HG03060 (cell line): ENCODE measurements around the gene SLC25A6.
"Not testable (repeated sequence)": the region's sequence is repeated elsewhere in the genome, so short reads cannot be mapped to it uniquely, and the experiment has no call there.

Experiments used
- ATAC-seq: cut with Tn5 transposase; IDR thresholded peaks from one replicate; pipeline ENCODE4 v1.9.1; 2021; ENCODE audit warnings: low read depth, moderate number of reproducible peaks; ENCODE audit not compliant: unreplicated experiment

Gene SLC25A6

GRCh38 chrX:1355131-1356046 lies 36.5 kb downstream of the SLC25A6 start:
- no peak for ATAC-seq

- ATAC-seq, result no peak
Observed at GRCh38 chrX:1354036-1355019, 37.6 kb downstream of the SLC25A6 start.

DNA sequence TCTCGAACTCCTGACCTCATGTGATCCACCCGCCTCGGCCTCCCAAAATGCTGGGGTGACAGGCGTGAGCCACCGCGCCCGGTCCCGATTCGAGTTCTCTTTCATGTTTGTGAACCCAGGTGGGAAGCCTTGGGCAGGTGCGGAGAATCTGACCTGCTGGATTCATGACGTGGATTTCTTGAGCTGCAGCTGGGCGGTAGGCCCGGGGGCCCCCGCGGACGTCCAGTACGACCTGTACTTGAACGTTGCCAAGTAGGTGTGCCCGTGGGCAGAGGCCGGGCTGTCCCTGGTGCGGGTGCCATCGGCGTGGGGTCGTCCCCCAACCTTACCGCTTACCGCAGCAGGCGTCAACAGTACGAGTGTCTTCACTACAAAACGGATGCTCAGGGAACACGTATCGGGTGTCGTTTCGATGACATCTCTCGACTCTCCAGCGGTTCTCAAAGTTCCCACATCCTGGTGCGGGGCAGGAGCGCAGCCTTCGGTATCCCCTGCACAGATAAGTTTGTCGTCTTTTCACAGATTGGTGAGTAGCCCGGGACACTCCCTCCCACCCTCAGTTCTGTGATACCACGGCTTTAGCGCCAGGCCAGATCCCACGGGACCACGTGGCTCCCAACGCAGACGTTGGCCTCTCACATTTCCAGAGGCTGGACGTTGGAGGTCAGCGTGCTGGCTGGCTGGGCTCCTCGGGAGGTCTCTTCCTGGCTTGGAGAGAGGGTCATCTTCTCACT lies 39.8 kb downstream of the SLC25A6 start:
- no peak for ATAC-seq

- ATAC-seq, result not testable (repeated sequence)
Observed at GRCh38 chrX:1349606-1350005, 42.3 kb downstream of the SLC25A6 start.

DNA sequence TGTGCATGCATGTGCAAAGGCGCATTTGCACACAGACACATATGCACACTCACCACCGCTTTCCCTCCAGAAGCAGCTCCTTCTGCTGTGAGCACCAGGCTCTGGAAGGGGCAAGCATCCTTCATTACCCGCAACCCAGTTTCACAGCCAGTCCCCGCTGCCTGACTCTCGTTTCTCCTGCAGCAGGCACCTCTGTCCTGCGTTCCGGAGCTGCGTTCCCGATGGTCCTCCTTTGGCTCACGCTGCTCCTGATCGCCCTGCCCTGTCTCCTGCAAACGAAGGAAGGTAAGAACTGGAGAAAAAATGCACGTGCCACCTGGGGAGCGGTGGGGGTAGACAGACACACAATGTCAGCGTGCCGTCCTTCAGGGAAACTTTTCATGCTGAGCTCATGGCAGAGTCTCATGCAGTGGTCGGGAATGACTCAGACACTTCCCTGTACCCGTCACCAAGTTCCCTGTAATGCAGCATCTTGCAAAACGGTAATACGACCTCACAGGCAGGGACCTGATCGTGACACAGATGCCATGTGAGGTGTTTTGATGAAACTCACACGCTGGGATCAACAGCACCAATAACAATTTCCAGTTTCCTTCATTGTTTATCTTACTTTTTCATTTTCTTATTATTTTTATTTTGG lies 50.2 kb downstream of the SLC25A6 start:
- ATAC-seq, result no peak

DNA sequence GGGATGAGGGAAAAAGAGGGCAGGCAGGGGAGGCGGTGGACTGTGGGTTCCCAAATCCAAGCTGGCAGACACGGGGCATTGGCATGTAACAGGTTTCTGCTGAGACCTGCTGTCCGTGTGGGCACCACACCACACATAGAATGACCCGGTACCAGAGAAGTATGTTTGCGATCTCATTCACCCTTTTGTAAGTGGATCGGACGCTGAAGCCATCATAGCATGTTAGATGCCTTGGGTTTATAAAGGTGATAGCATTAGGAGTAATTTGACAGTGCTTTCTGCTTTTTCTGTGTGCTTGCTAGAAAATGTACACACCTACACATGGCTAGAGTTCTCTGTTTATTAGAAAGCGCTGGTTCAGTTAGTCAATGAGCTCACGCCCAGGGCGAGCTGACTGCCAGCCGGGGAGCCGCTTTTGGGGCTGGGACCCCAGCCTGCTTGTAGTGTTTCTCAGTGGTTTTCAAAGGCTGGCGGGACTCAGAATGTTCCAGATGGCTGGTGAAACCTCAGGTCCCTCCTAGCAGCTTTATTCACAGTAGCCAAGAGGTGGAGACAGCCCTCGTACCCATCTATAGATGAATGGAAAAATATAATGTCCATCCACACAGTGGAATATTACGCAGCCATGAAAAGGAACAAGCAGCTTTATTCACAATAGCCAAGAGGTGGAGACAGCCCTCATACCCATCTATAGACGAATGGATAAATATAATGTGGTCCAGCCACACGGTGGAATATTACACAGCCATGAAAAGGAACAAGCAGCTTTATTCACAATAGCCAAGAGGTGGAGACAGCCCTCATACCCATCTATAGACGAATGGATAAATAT lies 54.7 kb downstream of the SLC25A6 start:
- no peak for ATAC-seq

DNA sequence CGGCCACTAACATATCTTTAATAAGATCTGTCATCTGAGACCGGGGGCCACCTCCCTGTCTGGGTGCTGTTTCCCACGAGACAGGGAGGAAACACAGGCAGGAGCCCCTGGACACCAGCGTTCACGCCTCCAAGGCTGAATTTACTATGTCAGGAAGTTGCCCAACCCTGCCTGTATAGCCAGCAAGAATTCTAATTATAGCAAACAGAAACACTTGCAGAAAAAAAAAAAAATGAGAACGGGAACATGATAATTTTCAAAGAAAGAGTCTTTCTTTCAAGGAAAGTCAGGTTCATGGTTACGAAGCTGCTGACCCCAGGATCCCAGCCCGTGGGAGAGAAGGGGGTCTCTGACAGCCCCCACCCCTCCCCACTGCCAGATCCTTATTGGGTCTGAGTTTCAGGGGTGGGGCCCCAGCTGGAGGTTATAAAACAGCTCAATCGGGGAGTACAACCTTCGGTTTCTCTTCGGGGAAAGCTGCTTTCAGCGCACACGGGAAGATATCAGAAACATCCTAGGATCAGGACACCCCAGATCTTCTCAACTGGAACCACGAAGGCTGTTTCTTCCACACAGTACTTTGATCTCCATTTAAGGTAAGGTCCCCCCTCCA lies 55.5 kb downstream of the SLC25A6 start, which contains the start of gene IL3RA:
IL3RA (plus strand) TSS at position 455 of the 613 bp plus-strand sequence. CDS start 4,981 bp downstream, outside the sequence.
- ATAC-seq, result no peak
